Skeletal muscle tissue (tissue), 4 donors: Measurements from ENCODE around the gene DNAAF5. TPM values are rescaled to one million over a fixed set of nuclear protein-coding genes. Genes with fewer than 3 reads are reported as not detected.

ENCODE experiments used
- H3K27ac ChIP-seq: one replicate; pipeline ENCODE4 v1.7.0; 2013; ENCODE audit warnings: mild to moderate bottlenecking, low read depth, low read length, inconsistent platforms
- H3K27me3 ChIP-seq, 3 donors: one replicate each; pipeline ENCODE4 v1.7.0; 2013; ENCODE audit warnings: low read length in 3 of 3; ENCODE audit not compliant: control insufficient read depth in 3 of 3, insufficient read depth in 3 of 3
- H3K36me3 ChIP-seq, 3 donors: one replicate each; pipeline ENCODE4 v1.7.0; 2013; ENCODE audit warnings: low read length in 3 of 3; ENCODE audit not compliant: control insufficient read depth in 3 of 3, insufficient read depth in 3 of 3
- H3K4me1 ChIP-seq, 3 donors: one replicate each; pipeline ENCODE4 v1.7.0; 2013; ENCODE audit warnings: low read length in 3 of 3, mild to moderate bottlenecking in 3 of 3; ENCODE audit not compliant: control insufficient read depth in 3 of 3, insufficient read depth in 3 of 3
- H3K4me3 ChIP-seq, 3 donors: one replicate each; pipeline ENCODE4 v1.7.0; 2013; ENCODE audit warnings: low read length in 3 of 3
- H3K9ac ChIP-seq, 3 donors: one replicate each; pipeline ENCODE4 v1.7.0; 2013; ENCODE audit warnings: low read length in 3 of 3, mild to moderate bottlenecking in 3 of 3, moderate library complexity in 2 of 3, low read depth in 1 of 3
- H3K9me3 ChIP-seq, 3 donors: one replicate each; pipeline ENCODE4 v1.7.0; 2013; ENCODE audit warnings: low read length in 3 of 3; ENCODE audit not compliant: control insufficient read depth in 3 of 3
- total RNA-seq: library from RNA; depleted of rRNA; stranded (reverse); fragments of >200 nt; gene quantifications from one replicate; pipeline ENCODE4 v1.2.3, GENCODE V29; 2014
- donor health status: Osteomylitis.

Gene DNAAF5
- total RNA-seq = 13.0 TPM

GRCh38 chr7:726084-726853, at the start of gene DNAAF5:
Gene DNAAF5, plus strand, starts transcription at chr7:726699. Its CDS starts 22 bp downstream, at chr7:726721.
- Histone ChIP-seq H3K27ac (peak within 1 kb of the TSS; percentile 54), H3K9ac (peak within 1 kb of the TSS; percentile 72 to 93 (median 76))

DNA sequence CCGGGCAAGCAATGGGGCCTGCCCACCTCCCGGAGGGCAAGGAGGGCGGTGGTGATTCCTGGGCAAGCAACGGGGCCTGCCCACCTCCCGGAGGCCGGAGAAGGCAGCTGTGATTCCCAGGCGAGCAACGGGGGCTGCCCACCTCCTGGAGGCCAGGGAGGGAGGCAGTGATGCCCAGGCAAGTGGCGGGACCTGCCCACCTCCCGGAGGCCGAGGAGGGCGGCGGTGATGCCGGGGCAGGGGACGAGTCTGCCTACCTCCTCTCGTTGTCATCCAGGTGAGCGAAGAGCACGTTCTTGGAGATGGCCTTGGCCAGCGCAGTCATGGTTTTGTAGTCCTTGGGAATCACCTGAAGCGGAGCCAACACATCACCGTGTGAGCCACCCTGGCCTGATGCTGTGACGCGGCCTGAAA, 49.5 kb upstream of the DNAAF5 start:
- no peak overlapping the region for H3K4me3 ChIP-seq
- no peaks in the 10 kb centered on the region for H3K4me1 ChIP-seq

More at GRCh38 chr7:726084-726853, at the start of gene DNAAF5:
- no peaks in the 10 kb centered on the region for H3K27me3 ChIP-seq
- peaks cover 2 to 13% (median 5%) of the 10 kb centered on the region in 3 donors for H3K36me3 ChIP-seq
- H3K4me3 ChIP-seq = peak within 1 kb of the TSS; percentile 54 to 90 (median 84)
- H3K4me1 ChIP-seq = peaks cover 23 to 39% (median 35%) of the 10 kb centered on the region in 3 donors
- no peaks in the 10 kb centered on the region for H3K9me3 ChIP-seq

DNA sequence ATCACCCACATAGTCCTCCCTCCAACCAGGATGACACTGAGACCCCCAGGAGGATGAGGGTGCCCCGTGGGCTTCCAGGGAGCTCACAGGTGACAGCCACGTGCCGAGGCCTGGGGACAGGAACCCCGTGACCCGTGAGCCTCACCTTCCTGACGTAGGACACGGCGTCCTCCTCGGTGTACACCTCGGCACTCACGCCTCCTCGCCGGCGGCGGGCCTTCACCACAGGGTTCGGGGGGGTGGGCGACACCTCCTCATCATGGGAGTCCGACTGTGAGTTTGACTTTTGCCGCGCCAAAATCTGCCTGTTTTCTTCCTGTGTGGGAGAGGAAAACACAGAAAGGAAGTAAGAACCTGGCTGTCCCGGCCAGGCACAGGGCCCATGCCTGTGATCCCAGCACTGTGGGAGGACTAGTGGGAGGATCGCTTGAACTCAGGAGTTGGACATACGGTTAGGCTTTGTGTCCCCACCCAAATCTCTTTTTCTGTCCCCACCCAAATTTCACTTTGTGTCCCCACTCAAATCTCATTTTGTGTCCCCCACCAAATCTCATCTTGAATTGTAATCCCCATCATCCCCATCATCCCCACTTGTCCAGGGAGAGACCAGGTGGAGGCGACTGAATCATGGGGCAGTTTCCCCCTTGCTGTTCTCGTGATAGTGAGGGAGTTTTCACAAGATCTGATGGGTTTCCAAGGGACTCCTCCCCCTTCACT, 45.9 kb upstream of the DNAAF5 start:
- Histone ChIP-seq H3K36me3 (peaks cover 0 to 2% (median 2%) of the 10 kb centered on the region in 3 donors), H3K4me1 (no peaks in the 10 kb centered on the region), H3K27me3 (no peaks in the 10 kb centered on the region), H3K9me3 (peaks cover 0 to 5% (median 2%) of the 10 kb centered on the region in 3 donors), H3K27ac (no peak overlapping the region), H3K4me3 (no peak overlapping the region), H3K9ac (no peak overlapping the region)

More for the DNA sequence above, 49.5 kb upstream of the DNAAF5 start:
- no peak overlapping the region for H3K9ac ChIP-seq
- H3K27ac ChIP-seq = no peak overlapping the region
- H3K9me3 ChIP-seq = no peaks in the 10 kb centered on the region
- H3K36me3 ChIP-seq = peaks cover 0 to 2% (median 2%) of the 10 kb centered on the region in 3 donors
- no peaks in the 10 kb centered on the region for H3K27me3 ChIP-seq

DNA sequence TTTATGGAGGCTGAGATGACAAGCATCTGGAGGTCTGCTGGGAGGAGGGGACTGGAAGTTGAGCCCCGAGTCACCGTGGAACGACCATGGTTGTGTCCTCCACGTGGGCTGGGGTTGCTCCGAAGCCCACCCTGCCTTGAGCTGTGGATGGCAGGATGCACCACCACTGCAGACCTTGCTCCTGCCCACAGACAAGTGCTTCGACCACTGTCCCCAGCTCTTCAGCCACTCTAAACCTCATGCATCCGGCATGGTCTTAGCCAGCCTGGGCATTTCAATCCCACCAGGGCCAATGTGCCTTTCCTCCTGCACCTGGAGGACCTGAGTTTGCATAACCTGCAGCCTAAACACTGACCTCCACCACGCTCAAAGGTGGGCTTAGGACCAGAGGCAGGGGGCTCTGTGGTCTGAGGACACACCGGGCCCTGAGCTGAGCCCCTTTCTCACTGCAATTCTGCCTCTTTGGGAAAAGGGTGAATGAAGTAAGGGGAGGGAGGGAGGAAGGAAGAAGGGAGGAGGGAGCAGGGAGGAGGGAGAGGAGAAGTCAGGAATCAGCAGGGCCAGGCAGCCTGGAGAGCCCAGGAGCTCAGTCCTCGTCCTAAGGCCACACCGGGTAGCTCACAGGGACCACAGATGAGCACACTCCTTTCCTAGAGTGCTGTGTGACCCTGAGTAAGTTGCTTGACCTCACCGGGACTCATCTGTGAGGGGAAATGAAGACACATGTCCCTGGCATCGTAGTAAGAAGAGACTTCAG, 44.8 kb upstream of the DNAAF5 start:
- no peak overlapping the region for H3K27ac ChIP-seq
- peaks cover 2 to 6% (median 3%) of the 10 kb centered on the region in 3 donors for H3K9me3 ChIP-seq
- H3K4me1 ChIP-seq = no peaks in the 10 kb centered on the region
- H3K9ac ChIP-seq = no peak overlapping the region
- H3K27me3 ChIP-seq = no peaks in the 10 kb centered on the region
- peaks cover 0 to 2% (median 2%) of the 10 kb centered on the region in 3 donors for H3K36me3 ChIP-seq
- H3K4me3 ChIP-seq = no peak overlapping the region

GRCh38 chr7:682810-683209, 43.7 kb upstream of the DNAAF5 start:
- Histone ChIP-seq H3K9me3 (peaks cover 2 to 6% (median 6%) of the 10 kb centered on the region in 3 donors), H3K9ac (no peak overlapping the region), H3K36me3 (peaks cover 0 to 2% (median 0%) of the 10 kb centered on the region in 3 donors), H3K27ac (no peak overlapping the region), H3K4me1 (no peaks in the 10 kb centered on the region), H3K27me3 (no peaks in the 10 kb centered on the region), H3K4me3 (no peak overlapping the region)

DNA sequence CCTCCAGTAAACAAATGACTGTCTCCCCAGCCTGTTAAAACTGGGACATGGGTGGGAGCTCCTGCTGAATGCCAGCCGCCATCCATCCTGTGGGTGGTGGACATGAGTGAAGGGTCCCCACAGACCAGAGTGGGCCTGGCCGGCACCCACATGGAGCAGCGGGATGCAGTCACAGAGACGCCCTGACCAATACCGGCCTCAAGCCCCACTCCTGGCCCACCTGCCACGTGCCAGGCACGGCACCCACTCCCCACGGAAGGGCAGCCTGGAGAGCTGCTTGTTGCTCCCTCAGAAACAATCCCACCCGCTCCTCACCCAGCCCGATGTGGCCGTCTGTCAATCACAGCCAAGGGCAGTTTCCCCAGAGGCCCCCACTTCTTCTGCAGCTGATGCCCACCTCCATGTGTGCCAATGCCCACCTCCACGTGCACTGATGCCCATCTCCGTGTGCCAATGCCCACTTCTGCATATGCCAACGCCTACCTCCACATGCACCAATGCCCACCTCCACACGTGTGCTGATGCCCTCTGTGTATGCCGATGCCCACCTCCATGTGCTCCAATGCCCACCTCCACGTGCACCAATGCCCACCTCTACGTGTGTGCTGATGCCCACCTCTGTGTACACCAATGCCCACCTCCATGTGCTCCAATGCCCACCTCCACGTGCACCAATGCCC, 42.8 kb upstream of the DNAAF5 start:
- H3K4me3 ChIP-seq = no peak overlapping the region
- H3K4me1 ChIP-seq = no peaks in the 10 kb centered on the region
- H3K27ac ChIP-seq = no peak overlapping the region
- H3K36me3 ChIP-seq = peaks cover 0 to 2% (median 0%) of the 10 kb centered on the region in 3 donors
- H3K27me3 ChIP-seq = no peaks in the 10 kb centered on the region
- H3K9me3 ChIP-seq = peaks cover 6 to 9% (median 6%) of the 10 kb centered on the region in 3 donors
- no peak overlapping the region for H3K9ac ChIP-seq

DNA sequence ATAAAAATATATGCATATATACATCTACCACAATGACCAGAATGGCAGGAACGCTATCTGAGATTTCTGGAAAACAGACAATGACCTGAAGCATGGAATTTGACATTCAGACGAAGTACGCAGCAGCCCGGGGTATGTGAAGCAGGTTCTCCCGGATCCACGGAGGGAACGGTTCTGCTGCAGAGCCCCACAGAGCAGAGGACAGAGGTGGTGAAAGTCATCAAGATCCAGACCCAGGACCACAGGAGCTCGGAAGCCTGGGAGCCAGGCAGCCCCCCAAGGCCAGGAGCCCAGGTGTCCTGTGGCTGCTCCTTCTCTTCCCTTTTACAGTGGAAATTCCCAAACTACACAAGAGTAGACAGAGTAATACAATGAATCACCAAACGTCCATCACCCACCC, 42.1 kb upstream of the DNAAF5 start:
- peaks cover 6 to 10% (median 7%) of the 10 kb centered on the region in 3 donors for H3K9me3 ChIP-seq
- H3K27me3 ChIP-seq = no peaks in the 10 kb centered on the region
- no peak overlapping the region for H3K27ac ChIP-seq
- H3K4me3 ChIP-seq = no peak overlapping the region
- H3K36me3 ChIP-seq = peaks cover 0 to 2% (median 0%) of the 10 kb centered on the region in 3 donors
- H3K9ac ChIP-seq = no peak overlapping the region
- no peaks in the 10 kb centered on the region for H3K4me1 ChIP-seq

GRCh38 chr7:685540-685939, 41.0 kb upstream of the DNAAF5 start:
- Histone ChIP-seq H3K4me1 (no peaks in the 10 kb centered on the region), H3K4me3 (no peak overlapping the region), H3K9me3 (peaks cover 6 to 10% (median 7%) of the 10 kb centered on the region in 3 donors), H3K27ac (no peak overlapping the region), H3K27me3 (no peaks in the 10 kb centered on the region), H3K9ac (no peak overlapping the region), H3K36me3 (no peaks in the 10 kb centered on the region)
